Forelimb muscle (tissue), 1 donor: ENCODE results near the gene KIAA1958. TPM values are rescaled to one million over a fixed set of nuclear protein-coding genes. Genes with fewer than 3 reads are reported as not detected.
A peak's percentile ranks its signal among the peaks of the same experiment; 100 is the strongest.
"Not testable (repeated sequence)": the region's sequence is repeated elsewhere in the genome, so short reads cannot be mapped to it uniquely, and the experiment has no call there.

ENCODE experiments used
- DNase-seq: peaks from one replicate; pipeline ENCODE4 v3.0.0-alpha.2; 2013; ENCODE audit warnings: low read depth
- polyA plus RNA-seq: library from polyadenylated mRNA; unstranded; fragments of 120-200 nt; gene quantifications from one replicate; pipeline ENCODE4 v1.2.1, GENCODE V29; 2013; ENCODE audit not compliant: insufficient read length

The KIAA1958 gene
- polyA plus RNA-seq, 1 donor = 3.3 TPM

GRCh38 chr9:112659906-112660305, 173.3 kb downstream of the KIAA1958 start:
- no peak for DNase-seq

DNA sequence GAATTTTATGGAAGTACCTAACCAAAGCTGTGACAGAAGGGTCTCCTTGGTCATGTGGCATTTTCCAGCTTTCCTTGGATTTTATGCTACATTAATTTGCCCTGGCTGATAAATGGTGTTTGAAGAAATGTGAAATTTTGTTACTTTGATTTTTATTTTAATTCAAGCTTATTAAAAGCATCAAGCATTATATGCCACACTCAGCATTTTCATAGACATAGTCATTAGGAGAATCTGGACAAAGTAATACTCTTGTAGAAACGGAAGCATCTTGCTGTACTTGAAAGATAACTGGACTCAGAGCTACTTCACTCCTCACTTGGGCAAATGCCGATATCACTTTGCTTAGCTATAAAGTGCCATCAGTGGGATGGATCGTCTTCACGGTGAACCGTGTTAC, 177.1 kb downstream of the KIAA1958 start:
- DNase-seq = no peak

GRCh38 chr9:112664531-112664930, 177.9 kb downstream of the KIAA1958 start:
- no peak for DNase-seq

DNA sequence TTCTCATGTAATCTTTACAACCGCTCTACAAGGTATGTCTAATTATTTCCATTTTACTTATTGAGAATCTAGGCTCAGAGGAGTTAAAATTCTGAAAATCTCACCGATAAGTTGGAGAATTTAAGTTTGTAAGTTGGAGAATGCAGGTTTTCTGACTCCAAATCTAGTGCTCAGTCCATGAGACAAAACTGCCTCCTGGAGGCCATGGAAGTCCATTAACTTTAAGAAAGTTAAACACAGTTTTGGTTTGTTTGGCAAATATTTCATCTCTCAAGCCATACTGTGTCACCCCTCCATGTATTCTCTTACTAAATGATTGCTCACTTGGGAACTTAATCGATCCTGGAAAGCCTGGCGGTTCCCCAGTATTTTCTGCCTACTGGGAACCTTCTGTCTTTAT, 178.7 kb downstream of the KIAA1958 start:
- DNase-seq = no peak

GRCh38 chr9:112669326-112669725, 182.7 kb downstream of the KIAA1958 start:
- DNase-seq = no peak

- no peak for DNase-seq
These were observed 184.5 kb downstream of the KIAA1958 start for GRCh38 chr9:112670991-112671625.

GRCh38 chr9:112673221-112673620, 186.6 kb downstream of the KIAA1958 start:
- not testable (repeated sequence) for DNase-seq

DNA sequence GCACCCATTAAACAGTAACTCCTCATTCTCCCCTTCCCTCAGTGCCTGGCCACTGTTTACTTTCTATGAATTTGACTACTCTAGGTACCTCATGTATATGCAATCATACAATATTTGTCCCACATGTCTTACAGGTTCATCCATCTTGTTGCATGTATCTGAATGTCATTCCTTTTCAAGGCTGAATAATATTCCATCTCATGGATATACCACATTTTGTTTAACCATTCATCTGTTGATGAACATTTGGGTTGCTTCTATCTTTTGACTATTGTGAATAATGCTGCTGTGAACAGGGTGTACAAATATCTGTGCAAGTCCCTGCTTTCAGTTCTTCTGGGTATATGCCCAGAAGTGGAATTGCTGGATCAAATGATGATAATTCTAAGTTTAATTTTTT, 190.4 kb downstream of the KIAA1958 start:
- no peak for DNase-seq

GRCh38 chr9:112680731-112681402, 194.2 kb downstream of the KIAA1958 start:
- DNase-seq = no peak

DNA sequence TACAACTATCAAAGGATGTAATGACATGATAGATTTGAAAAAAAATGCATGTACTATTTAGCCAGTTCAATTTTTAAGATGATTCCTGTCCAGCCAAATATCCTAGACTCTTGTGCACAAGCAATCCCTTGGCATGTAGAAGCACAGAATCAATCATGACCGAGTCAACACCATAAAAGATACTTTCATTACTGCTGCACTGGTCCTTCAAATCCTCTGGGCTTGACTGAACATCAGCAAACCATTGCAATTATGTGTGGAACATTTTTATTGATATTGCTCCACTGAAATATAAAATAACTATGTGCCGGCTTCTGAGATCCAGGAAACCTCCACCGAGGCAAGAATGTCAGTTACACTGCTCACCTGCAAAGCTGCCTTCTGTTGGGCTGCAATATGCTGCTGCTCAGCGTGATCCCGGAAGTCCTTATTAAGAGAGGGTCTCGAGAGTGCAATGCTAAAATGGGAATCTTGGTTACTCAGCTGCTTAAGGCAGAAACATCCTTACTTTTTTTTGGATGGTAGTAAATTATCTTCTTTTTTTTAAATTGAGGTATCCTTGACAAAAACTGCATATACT, 202.6 kb downstream of the KIAA1958 start:
- peak; percentile 17 for DNase-seq

GRCh38 chr9:112694706-112695555, 208.3 kb downstream of the KIAA1958 start:
- DNase-seq = no peak

DNA sequence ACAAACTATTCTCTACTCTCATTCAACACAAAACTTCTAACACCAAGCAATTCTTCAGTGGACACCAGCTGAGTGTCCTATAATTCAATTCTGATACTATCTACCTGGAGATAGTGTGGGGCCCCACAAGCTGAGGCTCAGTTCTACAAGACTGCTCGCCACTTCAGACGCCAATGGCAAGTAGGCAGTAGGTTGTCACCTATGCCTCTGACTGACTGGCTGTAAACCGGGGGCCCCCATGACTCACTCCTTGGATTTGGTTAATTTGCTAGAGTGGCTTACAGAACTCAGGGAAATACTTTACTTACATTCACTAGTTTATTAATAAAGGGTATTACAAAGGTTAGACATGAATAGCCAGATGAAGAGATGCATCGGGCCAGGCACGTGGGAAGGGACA, 209.8 kb downstream of the KIAA1958 start:
- no peak for DNase-seq

GRCh38 chr9:112699230-112699629, 212.6 kb downstream of the KIAA1958 start:
- no peak for DNase-seq

DNA sequence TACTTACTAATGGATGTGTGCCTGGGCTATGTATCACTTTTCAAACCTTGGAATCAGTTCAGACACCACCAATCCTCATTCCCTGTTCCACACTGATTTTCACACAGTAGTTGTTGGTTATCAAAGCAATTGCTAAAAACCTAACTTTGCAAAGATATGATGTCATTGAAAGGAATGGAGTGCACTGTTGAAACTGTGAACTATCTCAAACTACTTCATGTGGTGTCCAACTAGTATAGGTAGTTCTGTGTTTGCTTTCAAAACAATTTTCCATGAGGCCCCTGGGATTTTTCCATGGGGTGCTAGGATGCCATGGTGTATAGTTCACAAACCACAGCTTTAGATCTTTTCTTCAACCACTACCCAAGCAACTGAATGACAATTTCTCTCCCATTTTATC, 213.5 kb downstream of the KIAA1958 start:
- no peak for DNase-seq

GRCh38 chr9:112703304-112703703, 216.7 kb downstream of the KIAA1958 start:
- DNase-seq = no peak

DNA sequence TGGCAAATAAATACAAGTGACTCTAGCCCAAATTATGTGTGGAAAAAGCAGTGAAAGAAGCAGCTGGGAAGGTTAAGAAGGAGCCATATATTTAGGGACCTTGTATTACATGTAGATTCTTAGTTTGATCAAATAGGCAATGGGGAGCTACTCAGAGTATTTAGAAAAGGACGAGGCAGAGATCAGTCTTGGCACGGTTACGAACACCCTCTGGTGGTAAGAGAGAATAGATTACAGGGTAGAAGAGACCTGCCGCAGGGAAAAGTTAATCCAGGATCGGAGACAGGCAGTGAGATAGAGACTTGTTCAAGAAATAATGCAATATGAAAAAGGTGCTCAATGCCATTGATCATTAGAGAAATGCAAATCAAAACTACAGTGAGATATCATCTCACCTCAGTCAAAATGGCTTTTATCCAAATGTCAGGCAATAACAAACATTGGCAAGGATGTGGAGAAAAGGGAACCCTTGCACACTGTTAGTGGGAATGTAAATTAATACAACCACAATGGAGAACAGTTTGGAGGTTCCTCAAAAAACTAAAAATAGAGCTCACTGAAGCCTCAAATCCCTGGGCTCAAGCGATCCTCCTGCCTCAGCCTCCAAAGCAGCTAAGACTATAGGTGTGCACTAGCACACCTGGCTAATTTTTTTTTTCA, 219.3 kb downstream of the KIAA1958 start:
- DNase-seq = no peak

GRCh38 chr9:112711050-112711689, 224.5 kb downstream of the KIAA1958 start:
- DNase-seq = no peak

- no peak for DNase-seq
These were observed 226.1 kb downstream of the KIAA1958 start for GRCh38 chr9:112712678-112713077.

GRCh38 chr9:112717661-112718331, 231.2 kb downstream of the KIAA1958 start, which contains the start of gene INIP:
TSS of gene INIP (minus strand) at chr9:112718117. CDS start at chr9:112716485, 1,632 bp downstream.
- peak; percentile 92 for DNase-seq
